ENCODE data around the gene LRRC8B. TPM values are rescaled to one million over a fixed set of nuclear protein-coding genes. Genes with fewer than 3 reads are reported as not detected.

LRRC8B gene
- total and polyA plus RNA-seq, 2 of the 8 experiments (the other 6 are each of a cell fraction or from before 2014, with no cell fraction given) = 18.4 to 29.2 TPM

DNA sequence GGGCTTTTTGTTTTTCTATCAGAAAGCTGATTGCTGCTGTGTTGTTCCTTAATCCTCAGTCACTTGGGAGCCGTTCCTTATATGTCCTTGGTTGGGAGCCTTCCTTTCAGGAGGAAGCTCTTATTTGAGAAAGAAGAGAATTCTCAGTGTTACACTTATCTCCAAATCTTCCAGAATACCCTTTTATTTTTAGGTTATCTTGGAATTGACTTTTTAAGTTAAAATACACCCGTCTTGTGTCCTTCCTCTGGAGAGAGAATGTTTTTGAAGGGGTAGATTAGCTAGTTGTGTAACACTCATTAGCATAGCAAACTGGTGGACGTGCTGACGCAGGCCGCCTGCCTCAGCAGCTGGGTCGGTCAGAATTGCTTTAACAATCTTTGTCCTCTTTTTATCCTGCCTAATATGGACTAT is 42.1 kb downstream of the LRRC8B start (continued):
- TF ChIP-seq CHD7 (IDR thresholded peaks at IDR 0.05; ENCODE audit: insufficient replicate concordance, low read length) (peak; percentile 35), CHD1 (IDR thresholded peaks at IDR 0.05; ENCODE audit: low read depth, low read length) (no peak), CBX8 (IDR thresholded peaks at IDR 0.05; ENCODE audit: borderline replicate concordance, low read depth, low read length) (no peak), RXRA (IDR thresholded peaks at IDR 0.05; ENCODE audit: insufficient read depth, low read depth, low read length) (no peak), SIRT6 (IDR thresholded peaks at IDR 0.05; ENCODE audit: low read length) (no peak), HDAC2 (IDR thresholded peaks at IDR 0.05; ENCODE audit: borderline replicate concordance in 1 of 2, low read depth in 2 of 2, low read length in 2 of 2) (no peak), SUZ12 (IDR thresholded peaks at IDR 0.05; ENCODE audit: low read length) (no peak), CTBP2 (IDR thresholded peaks at IDR 0.05; ENCODE audit: borderline replicate concordance, insufficient read depth, insufficient read length, low read length) (no peak), KDM1A (IDR thresholded peaks at IDR 0.05; ENCODE audit: borderline replicate concordance, low read length) (no peak), SRF (IDR thresholded peaks at IDR 0.05; ENCODE audit: low read depth, low read length) (0 out of 2 replicates have a peak, but pooled peaks have one; percentile 15)

Measured in H1 (cell line).